Mammary epithelial cell (primary cell): Measurements from ENCODE around the gene BOD1L1.

Experiments used
- CTCF ChIP-seq, 2 donors: IDR thresholded peaks in 1 of 2; conservative IDR thresholded peaks in 1 of 2; 2 replicates each; pipeline ENCODE4 v1.5.1; 2011 to 2012; ENCODE audit warnings: inconsistent platforms in 2 of 2, low read length in 2 of 2, mild to moderate bottlenecking in 2 of 2, control low read depth in 1 of 2, low read depth in 1 of 2; ENCODE audit not compliant: insufficient read depth in 1 of 2; ENCODE audit errors: extremely low read depth in 1 of 2
- EZH2 ChIP-seq: IDR thresholded peaks from 2 replicates; pipeline ENCODE4 v1.6.1; 2012; ENCODE audit warnings: low read length, inconsistent platforms, borderline replicate concordance

DNA sequence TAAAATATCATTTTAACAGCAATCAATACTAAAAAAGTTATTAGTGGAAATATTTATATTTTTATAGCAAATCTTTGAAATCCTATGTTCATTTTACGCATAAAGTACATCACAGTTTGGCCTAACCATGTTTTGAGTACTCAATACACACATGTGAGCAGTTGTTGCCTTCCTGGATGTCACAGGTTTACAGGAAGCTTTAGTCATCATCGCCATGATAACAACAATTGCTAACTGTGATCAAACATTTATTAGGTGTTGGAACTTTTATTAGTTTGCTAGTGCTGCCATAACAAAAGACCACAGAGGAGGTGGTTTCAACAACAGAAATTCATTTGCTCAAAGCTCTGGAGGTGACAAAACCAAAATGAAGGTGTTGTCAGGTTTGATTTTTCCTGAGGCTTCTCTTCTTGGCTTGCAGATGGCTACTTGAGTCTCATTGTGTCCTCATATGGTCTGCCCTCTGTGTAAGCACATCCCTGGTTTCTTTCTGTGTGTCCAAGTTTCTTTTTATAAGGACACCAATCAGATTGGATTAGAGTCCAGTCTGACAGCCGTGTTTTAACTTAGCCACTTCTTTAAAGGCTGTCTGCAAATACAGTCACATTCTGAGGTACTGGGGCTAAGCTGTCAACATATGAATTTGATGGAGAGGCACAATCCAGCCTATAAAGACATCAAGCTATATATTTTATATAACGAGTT lies 43.1 kb upstream of the BOD1L1 start:
- no peak for TF ChIP-seq CTCF (conservative IDR thresholded peaks at IDR 0.05 in 1 of 2, IDR thresholded peaks at IDR 0.05 in 1 of 2; ENCODE audit: extremely low read depth in 1 of 2, insufficient read depth in 1 of 2, low read depth in 1 of 2, low read length in 2 of 2)
- no peak for TF ChIP-seq EZH2
